HG02571 (cell line): ENCODE results near the gene METTL21C.

Experiments used
- ATAC-seq: cut with Tn5 transposase; IDR thresholded peaks from one replicate; pipeline ENCODE4 v1.9.1; 2021; ENCODE audit warnings: mild to moderate bottlenecking, moderate library complexity; ENCODE audit not compliant: unreplicated experiment

Gene METTL21C

DNA sequence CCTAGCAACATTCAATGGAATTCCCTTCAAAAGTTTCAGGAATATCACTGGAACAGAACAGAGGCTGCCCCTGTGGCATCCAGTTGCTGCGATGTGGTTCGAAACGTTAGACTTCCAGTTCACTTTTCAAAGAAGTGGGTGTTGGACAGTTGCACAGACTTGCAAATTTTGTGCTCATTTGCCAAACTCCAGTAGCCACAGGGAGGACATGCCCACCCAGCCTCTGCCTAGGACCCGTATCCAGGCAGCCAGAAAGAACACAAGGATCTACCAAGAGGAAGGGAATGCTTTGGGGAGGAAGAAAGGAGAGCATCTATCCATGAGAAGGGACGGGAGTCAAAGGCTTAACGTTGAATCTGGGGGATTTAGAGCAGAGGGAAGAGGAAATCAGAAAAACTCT is at the start of gene METTL21C:
Gene METTL21C, minus strand, starts transcription at position 108 of the 400 bp plus-strand sequence. CDS start 546 bp downstream, outside the sequence.
- ATAC-seq: no peak

DNA sequence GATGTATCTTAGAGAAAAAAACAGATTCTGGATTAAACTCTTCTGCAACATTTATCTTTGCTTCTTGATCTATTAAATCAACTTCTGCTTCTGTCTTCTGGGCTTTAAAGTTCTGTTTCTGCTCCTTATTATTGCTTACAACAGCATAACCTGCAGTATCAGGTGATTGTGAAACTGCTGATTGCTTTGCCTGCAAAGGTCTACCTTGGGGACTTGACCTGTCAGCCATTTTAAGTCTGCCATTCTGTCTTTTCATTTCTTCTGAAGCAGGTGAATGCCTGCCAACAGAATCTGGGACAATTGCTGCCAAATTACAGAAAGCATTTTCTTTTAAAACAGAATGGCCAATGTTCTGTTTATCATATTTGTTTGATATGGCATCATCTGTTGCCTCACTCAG is 47.7 kb upstream of the METTL21C start:
- ATAC-seq: no peak

DNA sequence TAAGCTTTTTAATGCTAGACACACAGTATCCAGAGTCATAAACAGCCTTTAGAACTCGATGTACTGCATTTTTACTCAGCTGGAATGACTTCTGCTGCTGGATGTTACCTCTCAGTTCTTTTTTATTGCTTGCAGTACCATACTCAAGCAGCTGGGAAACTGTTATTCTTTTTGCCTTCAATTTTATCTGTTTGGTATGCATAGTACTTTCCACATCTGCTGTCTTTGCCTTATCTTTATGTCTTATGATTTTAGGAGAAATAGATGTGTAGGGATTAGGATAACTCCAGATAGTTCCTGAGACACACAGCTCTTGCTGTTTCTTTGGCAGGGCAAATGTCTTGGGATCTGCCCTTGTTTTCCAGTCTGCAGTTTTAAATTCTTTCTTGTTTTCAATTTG is 47.3 kb upstream of the METTL21C start:
- ATAC-seq: no peak

DNA sequence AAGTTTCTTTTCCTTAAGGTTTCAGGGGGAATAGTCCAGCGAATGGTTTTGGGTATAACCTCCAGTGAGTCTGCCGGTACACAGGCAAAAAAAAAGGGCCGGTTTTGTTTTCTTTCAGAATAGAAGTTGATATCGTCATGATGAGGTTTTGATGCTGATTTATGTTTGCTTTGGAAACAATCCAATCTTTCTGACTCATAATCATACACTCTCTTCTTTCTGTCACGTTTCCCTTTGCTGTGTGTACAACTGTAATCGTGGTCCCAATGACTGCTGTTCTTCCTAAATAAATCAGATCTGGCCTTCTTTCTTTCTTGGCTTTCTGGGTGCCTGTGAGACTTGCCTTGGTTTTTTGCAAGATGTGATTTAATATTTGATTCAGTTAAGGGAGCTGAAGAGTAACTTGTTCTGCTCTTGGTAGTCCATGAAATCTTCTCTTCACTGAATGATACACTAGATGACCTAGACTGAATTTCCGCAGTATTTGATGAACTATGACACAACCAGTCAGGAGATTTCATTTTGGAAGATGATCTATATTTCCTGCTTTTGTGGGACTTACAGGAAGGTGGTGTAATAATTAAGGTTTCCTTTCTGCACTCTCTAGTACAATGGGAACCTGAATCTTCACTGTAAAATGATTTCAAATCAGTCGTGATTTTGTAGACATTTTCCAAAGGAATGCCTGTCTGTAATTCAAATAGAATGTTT is 34.9 kb upstream of the METTL21C start:
- no peak for ATAC-seq

DNA sequence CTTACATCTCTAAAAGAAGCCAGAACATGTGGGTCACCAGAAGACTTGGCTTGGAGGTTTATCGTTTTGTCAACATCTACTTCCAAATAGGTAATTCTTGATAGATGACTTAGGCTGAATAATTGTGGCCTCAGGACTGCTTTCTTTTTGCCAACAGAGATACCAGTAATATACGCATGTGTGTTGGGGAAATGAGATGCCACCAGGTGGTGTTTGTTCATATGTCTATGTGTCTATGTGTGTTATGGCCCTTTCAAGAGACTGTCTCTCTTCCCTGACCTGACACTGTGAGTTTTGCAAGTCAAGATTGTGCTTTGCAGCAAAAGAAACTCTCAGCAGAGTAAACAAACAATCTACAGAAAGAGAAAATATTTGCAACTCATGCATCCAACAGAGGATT is 31.6 kb upstream of the METTL21C start:
- no peak for ATAC-seq

DNA sequence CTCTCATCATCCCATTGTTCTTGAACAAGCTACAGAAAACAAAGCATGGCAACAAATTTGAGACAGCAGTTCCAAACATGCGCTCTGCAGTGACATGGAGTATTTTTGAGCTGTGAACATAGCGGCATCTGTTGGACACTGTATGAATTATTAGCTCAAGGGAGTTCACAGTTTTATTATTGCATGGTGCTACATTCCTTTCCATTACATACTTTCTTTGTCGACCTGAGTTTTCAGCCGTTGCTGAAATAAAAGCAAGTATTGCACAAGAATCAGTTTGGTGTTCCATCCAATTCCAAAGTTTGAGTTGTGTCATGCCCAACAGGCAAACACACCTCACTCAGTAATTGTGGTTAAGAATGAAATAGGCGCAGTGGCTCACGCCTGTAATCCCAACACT is 30.1 kb upstream of the METTL21C start:
- no peak for ATAC-seq

DNA sequence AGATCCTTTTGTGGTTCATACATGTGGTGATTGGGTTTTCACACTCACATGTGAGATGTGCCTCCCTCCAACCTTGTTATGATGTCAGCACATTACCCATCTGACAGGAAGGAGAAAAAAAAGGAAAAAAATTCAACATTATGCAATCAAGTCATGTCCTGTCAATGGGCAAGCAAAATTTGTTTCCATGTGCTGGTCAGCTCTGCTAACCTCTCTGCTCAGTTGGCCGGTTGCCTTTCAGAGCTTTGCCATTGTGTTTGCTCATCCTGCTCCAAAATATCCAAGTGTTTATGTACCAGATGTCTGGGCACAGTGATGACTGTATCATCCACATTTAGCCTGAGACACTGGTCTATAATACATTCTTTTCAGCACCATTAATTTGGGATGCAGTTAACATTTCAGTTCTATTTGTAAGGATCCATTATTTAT is 27.0 kb upstream of the METTL21C start:
- ATAC-seq: no peak

DNA sequence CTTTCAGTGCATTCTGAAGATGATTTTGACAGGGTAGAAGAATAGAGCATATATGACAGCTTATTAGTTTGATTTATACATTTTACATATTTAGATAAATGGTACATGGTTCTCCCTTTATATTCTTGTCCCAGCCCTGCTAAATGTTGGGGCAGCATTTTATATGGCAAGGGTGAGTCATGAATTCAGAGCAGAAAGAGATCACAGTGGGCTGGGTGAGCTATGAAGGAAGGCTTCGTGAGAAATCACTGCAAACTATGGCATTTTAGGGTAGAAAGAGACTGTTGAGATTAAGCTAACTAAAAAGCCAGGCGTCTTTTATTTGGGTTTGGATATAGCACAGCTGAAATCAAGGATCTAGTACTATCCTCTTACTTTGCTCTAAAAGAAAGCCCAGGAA is 23.9 kb upstream of the METTL21C start:
- ATAC-seq: no peak

DNA sequence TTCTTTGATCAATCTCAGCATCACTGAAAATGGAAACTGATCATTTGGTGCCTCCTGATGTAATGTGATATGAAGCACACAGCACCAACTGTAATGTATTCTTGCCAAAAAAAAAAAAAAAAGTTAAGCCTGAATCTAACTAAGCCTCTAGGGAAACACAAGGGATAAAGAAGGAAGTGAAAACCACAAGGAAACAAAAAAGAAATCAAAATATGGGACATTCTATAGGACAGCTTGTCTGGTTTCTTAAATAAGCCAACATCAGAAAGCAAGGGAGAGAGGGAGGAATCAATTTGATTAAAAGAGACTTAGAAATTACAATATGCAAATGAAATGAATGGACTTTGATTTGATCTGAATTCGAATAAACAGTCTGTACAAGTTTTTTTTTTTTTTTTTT is 20.6 kb upstream of the METTL21C start:
- ATAC-seq: no peak

DNA sequence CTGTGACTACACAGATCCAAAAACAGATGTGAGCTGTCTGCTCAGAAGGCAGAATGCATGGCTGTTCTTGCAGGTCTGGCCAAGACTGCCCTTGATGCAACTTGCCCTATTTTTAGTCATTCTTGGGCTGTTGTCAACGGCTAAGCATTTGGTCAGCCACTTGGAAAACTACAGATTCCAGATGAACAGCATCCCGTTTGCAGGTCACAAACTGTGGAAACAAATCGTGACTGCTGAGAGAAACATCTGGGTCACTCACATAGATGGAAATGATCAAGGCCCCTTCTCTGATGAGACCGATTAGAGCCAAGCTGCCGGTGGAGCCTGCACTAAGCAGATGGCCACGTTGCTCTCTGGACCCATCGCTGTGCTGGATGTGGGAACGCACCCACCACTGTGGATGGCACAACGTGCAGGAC is 15.4 kb upstream of the METTL21C start:
- ATAC-seq: no peak

DNA sequence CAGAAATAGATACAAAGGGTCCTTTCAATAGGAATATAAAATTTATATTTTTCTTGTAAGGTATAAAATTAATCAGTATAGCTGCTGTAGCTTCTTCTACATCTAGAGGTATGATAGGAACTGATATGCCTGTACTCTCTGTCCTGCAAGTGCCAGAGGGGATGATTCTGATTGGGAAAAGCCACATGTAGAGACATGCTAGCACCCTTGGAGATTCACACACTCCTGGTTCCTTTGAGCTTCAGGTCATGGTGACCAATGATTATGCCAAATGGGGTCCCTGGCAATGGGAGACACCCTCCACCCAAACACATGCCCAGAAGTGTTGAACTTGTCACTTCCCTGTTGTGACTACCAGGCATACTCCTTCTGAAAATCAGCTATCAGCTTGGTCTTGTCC is 14.7 kb upstream of the METTL21C start:
- no peak for ATAC-seq

DNA sequence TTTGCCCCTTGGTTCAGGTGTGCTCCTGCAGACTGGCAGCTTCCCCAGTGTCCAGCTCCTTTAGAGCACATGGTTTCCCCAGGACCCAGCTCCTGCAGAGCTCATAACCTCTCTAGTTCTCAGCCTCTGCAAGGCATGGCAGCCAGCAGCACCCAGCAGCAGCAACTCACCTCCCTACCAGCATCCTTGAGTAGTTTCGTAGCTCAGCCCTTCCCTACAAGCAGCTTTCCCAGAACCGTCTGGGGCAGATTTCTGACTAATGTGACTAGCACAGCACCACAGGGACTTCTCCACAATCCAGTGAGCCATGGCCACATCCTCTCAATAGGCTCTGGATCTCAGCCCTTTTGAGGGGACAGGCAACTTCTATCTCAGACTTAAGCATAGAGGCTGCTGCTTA is 14.1 kb upstream of the METTL21C start:
- no peak for ATAC-seq

DNA sequence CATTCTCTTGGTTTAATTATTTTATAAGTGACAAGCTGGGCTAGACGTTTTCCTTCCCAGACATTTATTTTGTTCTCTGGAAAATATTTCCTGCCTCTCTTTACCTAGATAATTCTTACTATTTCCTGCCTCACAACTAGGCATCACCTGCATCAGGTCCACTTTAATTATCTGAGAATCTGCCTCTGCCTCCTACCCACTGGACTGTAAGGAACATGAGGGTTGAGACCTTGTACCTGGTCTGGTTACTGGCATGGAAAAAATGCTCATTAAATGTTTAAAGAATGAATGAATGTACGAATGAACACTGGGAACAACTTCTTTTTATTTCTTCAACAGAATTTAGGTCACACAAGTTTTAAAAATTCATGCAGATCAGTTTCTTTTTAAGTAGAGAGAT is 13.4 kb upstream of the METTL21C start:
- ATAC-seq: no peak

DNA sequence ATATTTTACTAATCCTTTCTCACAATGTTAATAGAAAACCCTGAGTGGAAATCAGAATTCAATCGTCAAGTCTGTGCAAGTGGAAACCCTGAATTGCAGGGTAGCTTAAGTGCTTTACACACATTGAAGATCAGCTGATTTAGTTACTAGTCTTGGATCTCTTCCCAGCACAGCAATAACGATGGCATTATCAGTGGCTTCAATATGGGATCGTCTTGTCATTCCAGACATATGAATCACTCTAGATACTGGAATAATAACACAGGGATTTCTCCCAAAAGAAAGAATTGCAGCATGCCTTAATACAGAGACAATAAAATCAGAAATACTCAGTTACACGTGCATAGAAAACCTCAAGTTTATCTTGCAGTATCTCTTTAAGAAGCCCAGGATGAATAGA is 12.6 kb upstream of the METTL21C start:
- ATAC-seq: no peak

DNA sequence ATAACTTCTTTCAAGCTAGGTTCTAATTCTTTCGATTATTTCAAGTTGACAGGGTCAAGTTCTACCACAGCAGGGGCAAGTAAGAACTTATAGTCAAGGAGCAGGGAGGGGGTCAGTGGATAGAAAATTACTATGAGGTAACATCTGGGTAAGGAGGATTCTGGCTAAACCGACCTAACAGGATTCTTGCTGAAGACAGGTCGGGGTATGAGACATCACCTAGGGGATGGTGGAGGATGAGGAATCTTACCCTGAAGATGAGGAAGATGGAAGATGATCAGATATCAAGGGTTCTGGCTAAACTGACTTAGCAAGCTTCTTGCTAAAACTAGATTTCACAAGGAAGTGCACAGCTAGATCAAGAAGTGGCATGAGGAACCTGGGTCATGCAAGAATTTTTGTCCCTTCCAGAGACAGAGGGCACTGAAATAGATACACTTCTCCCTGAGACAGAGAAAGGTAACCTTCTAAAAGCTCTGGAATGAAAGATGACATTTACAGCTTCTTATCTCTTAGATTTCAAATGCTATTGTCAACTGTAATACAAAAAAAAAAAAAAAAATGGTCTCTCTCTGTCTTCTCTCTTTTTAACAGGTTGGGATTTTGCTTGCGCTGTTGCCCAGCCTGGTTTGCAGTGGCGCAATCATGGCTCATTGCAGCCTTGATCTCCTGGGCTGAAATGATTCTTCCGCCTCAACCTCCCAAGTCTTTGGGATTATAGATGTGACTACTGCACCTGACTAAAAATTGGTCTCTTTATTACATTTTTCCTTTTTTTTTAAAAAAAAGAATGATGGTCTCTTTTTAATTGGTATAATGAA is 9.6 kb upstream of the METTL21C start:
- no peak for ATAC-seq

DNA sequence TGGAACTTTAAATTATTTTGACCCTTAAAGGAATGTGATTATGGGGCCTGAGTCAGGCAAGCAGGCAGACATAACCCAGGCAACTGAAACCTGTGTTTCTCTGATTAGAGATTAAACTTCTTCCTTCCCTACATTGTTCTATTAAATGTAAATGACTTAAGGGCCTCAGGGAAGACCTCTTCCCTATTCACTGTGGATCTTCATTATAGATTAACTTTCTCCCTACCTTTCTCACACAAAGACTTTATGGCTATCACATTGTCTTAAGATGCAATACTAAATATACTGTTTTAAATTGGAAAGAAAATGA is 8.8 kb upstream of the METTL21C start:
- no peak for ATAC-seq

DNA sequence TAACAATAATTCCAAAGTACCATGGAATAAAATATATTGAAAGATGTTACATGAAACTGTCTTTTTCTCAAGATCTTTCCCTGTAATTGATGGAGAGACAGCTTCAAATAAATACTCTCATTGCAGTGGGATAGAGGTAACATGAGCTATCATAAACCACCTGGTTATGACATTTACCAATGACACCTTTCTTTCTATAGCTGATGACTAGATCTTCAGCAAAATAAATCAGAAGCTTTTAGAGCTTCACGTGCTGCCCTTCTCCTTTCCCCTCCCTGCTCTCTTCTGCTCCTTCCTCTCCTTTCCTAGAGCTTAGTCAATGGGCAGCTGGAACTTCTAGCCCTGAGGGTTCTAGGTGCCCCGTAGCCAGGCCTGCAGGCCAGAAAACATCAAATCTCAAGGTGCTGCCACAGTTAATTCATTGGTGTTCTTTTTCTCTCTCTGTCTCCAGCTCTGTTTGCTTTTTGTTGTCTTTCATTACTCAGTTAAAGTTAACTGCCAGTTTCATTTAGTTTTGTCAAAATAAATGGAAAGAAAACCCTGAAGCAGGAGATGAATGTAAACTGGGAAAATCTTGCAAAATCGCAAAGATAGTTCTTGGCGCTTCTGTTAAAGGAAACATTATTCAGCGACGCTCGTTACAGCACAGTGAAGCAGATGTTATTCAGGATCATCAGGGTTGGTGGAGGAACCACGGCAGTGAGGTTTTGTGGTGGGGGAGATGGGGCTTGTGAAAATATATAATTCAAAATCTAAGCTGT is 8.3 kb upstream of the METTL21C start:
- no peak for ATAC-seq

DNA sequence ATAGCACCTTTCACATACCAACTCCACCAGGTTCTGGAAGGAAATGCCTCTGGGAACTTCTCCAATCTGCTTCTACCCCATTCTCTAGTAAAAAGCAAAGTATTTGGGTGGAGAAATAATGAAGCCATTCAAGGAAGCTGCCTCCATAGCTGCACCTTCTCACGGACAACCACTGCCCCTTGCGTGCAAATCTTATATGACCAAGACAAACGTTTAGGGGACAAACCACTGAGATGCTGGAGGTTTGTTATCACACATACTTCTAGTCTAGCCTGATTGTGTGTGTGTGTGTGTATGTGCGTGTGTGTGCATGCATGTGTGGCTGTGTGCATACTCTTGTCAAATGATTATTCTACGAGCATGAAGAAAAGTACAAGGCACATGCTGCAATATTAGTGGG is 6.5 kb upstream of the METTL21C start:
- ATAC-seq: no peak

DNA sequence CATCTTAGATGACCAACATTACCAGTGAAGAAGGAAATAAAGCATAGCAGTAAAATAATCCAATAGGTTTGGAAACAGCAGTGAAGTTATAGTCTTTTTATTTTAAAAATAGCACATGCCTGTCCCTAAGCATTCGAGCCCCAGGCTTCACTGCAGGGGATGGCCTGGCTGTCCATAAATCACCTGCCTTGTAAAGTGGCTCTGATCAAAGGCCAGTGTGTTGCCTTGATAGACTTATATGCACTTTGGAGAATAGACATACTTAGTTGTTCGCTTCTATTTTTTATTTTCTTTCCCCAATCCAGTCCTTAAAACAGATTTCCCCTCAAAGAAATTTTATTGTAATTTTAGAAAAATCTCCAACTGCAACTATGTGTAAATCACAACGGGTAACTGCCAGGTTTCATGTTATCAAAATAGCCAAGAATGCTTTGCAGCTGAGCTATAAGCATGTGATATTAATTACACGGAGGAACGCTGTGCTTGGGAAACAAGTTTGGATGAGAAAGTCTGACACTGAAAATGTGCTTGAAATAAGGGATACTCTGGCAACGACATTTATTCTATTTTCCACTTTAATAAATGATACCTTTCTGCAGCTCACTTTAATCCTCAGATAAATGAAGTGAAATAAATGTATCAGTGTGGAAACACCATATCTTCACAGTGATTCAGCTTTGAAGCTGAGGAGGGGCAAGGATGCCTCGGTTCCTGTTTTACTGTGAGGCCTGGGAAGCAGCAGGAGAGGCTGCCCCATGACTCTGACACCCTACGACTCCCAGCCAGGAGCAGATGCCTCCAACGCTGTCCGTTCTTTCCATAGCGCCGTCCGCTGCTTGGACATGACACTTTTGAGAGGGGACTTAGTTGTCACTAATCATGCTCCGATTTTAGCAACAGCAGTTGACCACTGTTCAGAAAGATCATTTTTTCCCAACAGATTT is 5.5 kb upstream of the METTL21C start:
- ATAC-seq: no peak

DNA sequence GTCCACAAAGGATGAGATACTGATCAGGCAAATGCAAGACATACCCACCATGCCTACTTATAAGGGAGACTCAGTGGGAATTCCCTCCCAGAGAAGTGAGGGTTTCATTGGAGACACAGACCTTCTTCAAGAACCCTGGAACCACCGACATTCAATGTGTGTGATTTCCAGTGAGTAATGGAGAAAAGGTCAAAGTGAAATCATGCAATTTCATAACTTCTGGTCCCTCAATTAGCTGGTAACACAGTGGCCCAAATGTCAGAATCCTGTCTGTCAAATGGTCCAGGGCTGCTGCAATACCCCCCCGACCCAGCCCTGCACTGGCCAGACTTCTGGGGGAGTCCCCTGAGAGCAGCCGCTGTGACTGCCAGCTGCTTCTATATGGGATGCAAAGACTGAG is 4.7 kb upstream of the METTL21C start:
- ATAC-seq: no peak

DNA sequence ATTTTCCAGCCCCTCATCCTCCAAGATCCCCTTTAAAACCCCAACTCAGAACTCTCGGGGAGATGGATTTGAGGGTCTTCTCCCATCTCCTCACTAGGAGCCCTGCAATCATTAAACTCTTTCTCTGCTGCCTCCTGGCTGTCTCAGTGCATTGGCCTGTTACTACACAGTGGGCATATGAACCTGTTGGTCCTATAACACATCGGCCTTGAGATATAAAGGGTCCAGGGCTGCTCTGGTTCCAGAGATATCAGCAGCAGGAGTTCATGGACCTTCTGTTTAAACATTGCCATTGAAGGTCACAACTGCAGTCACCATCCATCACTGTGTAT is 3.8 kb upstream of the METTL21C start:
- no peak for ATAC-seq
